ENCODE measurements around the gene EPB41L4B.

- TF ChIP-seq POLR2AphosphoS5 (IDR thresholded peaks at IDR 0.05), result no peak
- no peak for TF ChIP-seq CTCF (IDR thresholded peaks at IDR 0.05)
- no peak for TF ChIP-seq POLR2A (IDR thresholded peaks at IDR 0.05; ENCODE audit: low read depth)
These were observed 6.8 kb downstream of the EPB41L4B start for GRCh38 chr9:109314011-109314531.

All from esophagus muscularis mucosa (tissue), 3 donors.